ENCODE measurements around the gene NKD2.
"Not testable (repeated sequence)": the region's sequence is repeated elsewhere in the genome, so short reads cannot be mapped to it uniquely, and the experiment has no call there.

NKD2 gene

GRCh38 chr5:1073239-1074102, 64.9 kb downstream of the NKD2 start:
- DNase-seq (ENCODE audit: low spot score) = no peak

- DNase-seq (ENCODE audit: low spot score) = no peak
These were observed 65.6 kb downstream of the NKD2 start for GRCh38 chr5:1074226-1074625.

GRCh38 chr5:1074816-1075554, 66.4 kb downstream of the NKD2 start:
- DNase-seq (ENCODE audit: low spot score) = no peak

- DNase-seq (ENCODE audit: low spot score) = no peak
These were observed 66.9 kb downstream of the NKD2 start for GRCh38 chr5:1075555-1075881.

GRCh38 chr5:1075931-1076330, 67.3 kb downstream of the NKD2 start:
- no peak for DNase-seq (ENCODE audit: low spot score)

- no peak for DNase-seq (ENCODE audit: low spot score)
These were observed 67.8 kb downstream of the NKD2 start for GRCh38 chr5:1076406-1076805.

GRCh38 chr5:1077026-1077425, 68.4 kb downstream of the NKD2 start:
- no peak for DNase-seq (ENCODE audit: low spot score)

- DNase-seq (ENCODE audit: low spot score) = no peak
These were observed 69.0 kb downstream of the NKD2 start for GRCh38 chr5:1077491-1078020.

- DNase-seq (ENCODE audit: low spot score) = no peak
These were observed 69.6 kb downstream of the NKD2 start for GRCh38 chr5:1078206-1078605.

GRCh38 chr5:1078851-1079250, 70.2 kb downstream of the NKD2 start:
- DNase-seq (ENCODE audit: low spot score) = no peak

- no peak for DNase-seq (ENCODE audit: low spot score)
These were observed 70.9 kb downstream of the NKD2 start for GRCh38 chr5:1079486-1079885.

- no peak for DNase-seq (ENCODE audit: low spot score)
These were observed 71.4 kb downstream of the NKD2 start for GRCh38 chr5:1079961-1080360.

- no peak for DNase-seq (ENCODE audit: low spot score)
These were observed 71.8 kb downstream of the NKD2 start for GRCh38 chr5:1080432-1080831.

- no peak for DNase-seq (ENCODE audit: low spot score)
These were observed 72.9 kb downstream of the NKD2 start for GRCh38 chr5:1081519-1081918.

GRCh38 chr5:1083026-1083425, 74.4 kb downstream of the NKD2 start:
- DNase-seq (ENCODE audit: low spot score) = not testable (repeated sequence)

- no peak for DNase-seq (ENCODE audit: low spot score)
These were observed 75.4 kb downstream of the NKD2 start for GRCh38 chr5:1083823-1084605.

GRCh38 chr5:1085391-1085790, 76.8 kb downstream of the NKD2 start:
- no peak for DNase-seq (ENCODE audit: low spot score)

- no peak for DNase-seq (ENCODE audit: low spot score)
These were observed 77.5 kb downstream of the NKD2 start for GRCh38 chr5:1086137-1086536.

GRCh38 chr5:1086871-1087270, 78.3 kb downstream of the NKD2 start:
- no peak for DNase-seq (ENCODE audit: low spot score)

- no peak for DNase-seq (ENCODE audit: low spot score)
These were observed 78.8 kb downstream of the NKD2 start for GRCh38 chr5:1087428-1087827.

GRCh38 chr5:1088031-1088430, 79.4 kb downstream of the NKD2 start:
- DNase-seq (ENCODE audit: low spot score) = no peak

All from CD4-positive, alpha-beta T cell treated with Interleukin-6 at 100 ng/mL for 8 hours (primary cell).